GM21529 (cell line): ENCODE results near the gene CMAS.
A peak's percentile ranks its signal among the peaks of the same experiment; 100 is the strongest.
"Not testable (repeated sequence)": the region's sequence is repeated elsewhere in the genome, so short reads cannot be mapped to it uniquely, and the experiment has no call there.

Experiments
- ATAC-seq: cut with Tn5 transposase; IDR thresholded peaks from one replicate; pipeline ENCODE4 v1.9.1; 2021; ENCODE audit not compliant: unreplicated experiment

CMAS gene

DNA sequence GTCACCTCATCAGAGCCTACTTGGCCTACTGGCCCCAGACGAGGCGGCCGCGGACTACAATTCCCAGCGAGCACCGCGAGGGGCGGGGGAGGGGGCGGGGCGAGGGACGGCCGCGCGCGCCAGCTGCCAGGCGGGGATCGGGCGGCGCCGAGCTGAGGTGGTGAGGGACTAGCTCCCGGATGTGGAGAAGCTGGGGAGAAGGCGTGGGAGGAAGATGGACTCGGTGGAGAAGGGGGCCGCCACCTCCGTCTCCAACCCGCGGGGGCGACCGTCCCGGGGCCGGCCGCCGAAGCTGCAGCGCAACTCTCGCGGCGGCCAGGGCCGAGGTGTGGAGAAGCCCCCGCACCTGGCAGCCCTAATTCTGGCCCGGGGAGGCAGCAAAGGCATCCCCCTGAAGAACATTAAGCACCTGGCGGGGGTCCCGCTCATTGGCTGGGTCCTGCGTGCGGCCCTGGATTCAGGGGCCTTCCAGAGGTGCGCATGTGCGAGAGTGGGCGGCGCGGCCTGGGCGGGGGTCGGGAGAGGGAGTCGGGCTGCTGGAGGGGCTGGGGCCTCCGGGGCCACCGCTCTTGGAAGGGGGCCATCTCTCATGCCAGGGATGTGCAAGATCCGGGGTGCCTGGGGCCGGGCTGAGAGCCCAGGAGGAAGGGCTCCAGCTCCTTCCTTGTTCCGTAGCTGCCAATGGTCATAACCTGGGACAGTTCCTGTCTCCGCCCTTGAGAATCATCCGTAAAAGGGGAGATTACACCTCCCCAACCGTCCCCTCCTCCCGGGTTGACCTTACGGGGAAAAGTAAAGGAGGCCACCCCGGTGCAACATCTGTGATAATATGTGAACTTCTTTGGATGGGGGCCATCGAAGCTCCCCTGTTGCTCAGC lies at the start of gene CMAS:
Gene CMAS, plus strand, starts transcription at position 129 of the 878 bp plus-strand sequence. Its CDS starts 86 bp downstream, at position 215.
- ATAC-seq, result peak; percentile 86

- no peak for ATAC-seq
Measured at GRCh38 chr12:21998295-21998694, 47.7 kb upstream of the CMAS start.

DNA sequence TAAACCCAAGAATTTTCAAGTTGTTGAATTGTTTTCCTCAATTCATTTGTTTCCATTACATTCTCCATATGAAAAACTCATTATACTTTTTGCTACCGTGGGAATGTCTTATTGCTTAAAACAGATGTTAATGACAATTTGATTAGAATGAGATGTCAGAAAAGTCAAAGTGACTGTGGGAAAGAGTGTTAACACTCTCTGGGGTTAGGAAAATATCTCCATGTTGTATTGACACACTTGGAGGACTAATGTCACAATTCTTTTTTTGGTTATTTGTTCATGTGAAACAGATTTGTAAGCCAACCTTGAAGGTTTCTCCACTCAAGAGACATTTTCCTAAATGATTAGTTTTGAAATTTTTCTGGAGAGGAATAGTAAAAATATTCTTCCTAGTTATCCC lies 47.2 kb upstream of the CMAS start:
- ATAC-seq, result no peak

GRCh38 chr12:22002430-22002829 lies 43.6 kb upstream of the CMAS start:
- no peak for ATAC-seq

- ATAC-seq, result not testable (repeated sequence)
Measured at GRCh38 chr12:22007794-22008193, 38.2 kb upstream of the CMAS start.

- ATAC-seq, result no peak
Measured at GRCh38 chr12:22008196-22008595, 37.8 kb upstream of the CMAS start.

- no peak for ATAC-seq
Measured at GRCh38 chr12:22014041-22014782, 31.8 kb upstream of the CMAS start.

DNA sequence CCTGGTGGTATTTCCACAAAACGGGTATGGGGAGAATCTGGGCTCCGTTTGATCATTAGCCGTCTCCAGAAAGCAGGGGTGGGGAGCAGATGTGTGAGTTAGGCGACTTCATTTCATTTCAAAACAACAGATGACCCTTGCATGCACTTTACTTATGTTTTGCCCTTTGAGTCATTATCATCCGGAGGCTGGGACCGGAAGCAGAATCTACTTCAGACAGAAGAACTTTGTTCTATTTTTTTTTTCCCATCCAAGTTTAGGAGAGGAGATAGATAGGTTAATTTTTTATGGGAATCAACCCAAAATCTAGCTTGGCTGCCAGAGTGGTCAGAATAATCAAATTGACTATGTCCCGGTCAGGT lies 31.3 kb upstream of the CMAS start:
- no peak for ATAC-seq

- no peak for ATAC-seq
Measured at GRCh38 chr12:22016982-22017381, 29.0 kb upstream of the CMAS start.

GRCh38 chr12:22018860-22019259 lies 27.2 kb upstream of the CMAS start:
- ATAC-seq, result no peak

DNA sequence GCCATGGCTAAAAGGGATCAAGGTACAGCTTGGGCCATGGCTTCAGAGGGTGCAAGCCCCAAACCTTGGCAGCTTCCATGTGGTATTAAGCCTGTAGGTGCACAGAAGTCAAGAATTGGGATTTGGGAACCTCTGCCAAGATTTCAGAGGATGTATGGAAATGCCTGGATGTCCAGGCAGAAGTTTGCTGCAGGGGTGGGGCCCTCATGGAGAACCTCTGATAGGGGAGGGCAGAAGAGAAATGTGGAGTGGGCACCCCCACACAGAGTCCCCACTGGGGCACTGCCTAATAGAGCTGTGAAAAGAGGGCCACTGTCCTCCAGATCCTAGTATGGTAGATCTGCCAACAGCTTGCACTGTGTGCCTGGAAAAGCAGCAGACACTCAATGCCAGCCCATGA lies 22.5 kb upstream of the CMAS start:
- not testable (repeated sequence) for ATAC-seq

DNA sequence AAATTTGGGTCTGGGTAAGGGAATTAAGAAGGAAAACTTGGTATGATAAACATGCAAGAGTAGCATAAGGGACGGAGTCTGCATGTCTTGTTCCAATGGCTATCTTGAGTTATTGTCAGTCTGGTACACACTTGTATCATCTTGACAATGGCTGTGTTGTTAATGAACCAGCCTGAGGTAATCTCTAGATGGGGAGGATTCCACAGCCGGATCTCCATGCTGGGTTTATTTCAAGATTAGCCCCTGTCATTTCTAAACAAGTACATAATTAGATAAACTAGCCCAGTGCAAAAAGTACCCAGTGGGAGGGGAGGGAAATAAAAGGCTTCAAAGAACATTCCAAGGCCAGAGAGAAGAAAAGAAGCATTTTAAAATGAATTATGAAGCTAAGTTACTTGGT lies 16.5 kb upstream of the CMAS start:
- ATAC-seq, result no peak

DNA sequence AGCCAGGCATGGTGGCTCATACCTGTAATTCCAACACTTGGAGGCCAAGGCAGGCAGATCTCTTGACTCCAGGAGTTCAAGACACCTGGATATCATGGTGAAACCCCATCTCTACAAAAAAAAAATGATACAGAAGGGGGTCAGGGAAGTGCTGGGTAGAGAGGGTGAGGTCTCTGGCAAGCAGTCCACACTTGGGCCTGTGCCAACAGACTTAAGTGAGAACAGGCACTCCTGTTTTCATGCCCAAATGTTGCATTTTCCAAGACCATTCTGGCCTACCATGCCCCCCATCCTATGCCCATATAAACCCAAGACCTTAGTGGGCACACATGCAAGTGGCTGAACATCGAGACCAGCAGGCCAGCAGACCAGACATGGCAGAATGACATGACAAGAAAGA lies 16.0 kb upstream of the CMAS start:
- no peak for ATAC-seq

DNA sequence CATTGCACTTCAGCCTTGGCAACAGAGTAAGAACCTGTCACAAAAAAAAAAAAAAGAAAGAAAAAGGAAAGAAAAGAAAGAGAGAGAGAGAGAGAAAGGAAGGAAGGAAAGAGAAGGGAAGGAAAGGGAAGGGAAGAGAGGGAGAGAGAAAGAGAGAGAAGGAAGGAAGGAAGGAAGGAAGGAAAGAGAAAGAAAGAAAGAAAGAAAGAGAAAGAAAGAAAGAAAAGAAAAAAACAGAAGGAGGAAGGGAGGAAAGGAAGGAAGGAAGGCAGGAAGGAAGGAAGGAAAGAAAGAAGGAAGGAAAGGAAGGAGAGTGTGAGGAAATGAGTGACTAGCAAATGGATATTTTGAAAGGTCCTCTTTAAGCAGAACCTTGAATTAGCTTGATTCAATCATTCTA lies 13.3 kb upstream of the CMAS start:
- no peak for ATAC-seq

GRCh38 chr12:22034709-22035506 lies 11.1 kb upstream of the CMAS start:
- ATAC-seq, result no peak

GRCh38 chr12:22037947-22038346 lies 8.1 kb upstream of the CMAS start:
- no peak for ATAC-seq

DNA sequence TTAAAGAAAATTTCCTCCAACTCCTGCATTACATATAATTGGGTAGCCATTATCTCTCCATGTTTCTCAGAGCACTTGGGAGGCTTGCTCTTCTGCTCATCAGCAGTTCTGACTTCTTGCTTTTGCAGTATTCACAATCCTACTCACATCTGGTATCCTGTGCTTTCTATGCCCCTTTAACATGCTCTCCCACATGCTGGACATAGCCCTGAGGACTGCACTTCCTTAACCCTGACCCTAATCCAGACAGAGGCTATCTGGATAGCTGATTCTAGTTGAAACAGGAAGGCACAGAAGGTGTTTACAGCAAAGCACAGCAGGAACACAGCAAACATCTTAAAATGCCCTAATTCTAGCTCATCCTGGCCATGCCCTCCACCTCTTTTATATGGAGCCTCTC lies 7.3 kb upstream of the CMAS start:
- no peak for ATAC-seq

DNA sequence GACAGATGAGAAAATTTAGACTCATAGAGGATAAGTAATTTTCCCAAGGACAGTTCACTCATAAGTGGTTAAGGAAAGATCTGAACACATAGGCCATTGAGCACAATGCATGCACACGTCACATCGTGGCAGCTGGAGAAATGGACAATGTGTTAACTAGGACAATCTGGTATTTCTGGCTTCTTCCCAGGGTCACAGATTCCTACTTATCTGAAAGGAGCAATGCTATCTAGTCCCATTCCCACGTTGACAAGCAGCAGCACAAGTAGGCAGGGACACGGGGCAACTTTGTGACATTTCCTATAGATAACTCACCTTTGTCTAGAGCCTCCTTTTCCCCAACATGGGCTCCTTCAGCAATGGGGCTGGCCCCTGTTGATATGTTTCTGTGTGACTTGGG lies 6.7 kb upstream of the CMAS start:
- no peak for ATAC-seq

GRCh38 chr12:22042976-22043669 lies 2.9 kb upstream of the CMAS start:
- no peak for ATAC-seq

GRCh38 chr12:22043943-22044342 lies 2.1 kb upstream of the CMAS start:
- ATAC-seq, result no peak

DNA sequence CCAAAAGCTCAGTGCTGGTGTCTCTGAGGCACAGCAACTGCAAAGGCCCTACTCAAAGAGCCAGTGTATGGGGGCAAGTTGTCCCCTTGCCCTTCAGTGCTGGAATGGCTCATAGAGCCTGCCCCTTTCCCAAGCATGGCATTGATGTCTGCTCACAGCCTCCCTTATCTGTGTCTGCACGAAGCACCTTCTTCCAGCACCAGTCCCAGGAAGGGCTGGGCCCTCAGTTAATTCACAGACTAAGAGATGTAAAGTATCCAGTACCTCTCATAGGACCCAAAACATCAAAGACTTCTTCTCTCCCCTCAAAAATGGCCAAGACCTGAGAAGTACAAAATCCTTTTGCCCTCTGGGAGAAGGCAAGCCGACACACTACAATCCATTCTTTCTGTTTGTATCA lies 1.6 kb upstream of the CMAS start:
- ATAC-seq, result no peak
